Neuronal stem cell (in vitro differentiated cells): ENCODE measurements around the gene NFKBIZ.

Source experiments
- DNase-seq: peaks from one replicate; pipeline ENCODE4 v3.0.0-alpha.2; 2013; ENCODE audit warnings: low spot score
- H2AFZ ChIP-seq: one replicate; pipeline ENCODE4 v1.6.1; 2013; ENCODE audit warnings: mild to moderate bottlenecking, low read length, inconsistent platforms
- H2AK5ac ChIP-seq: 2 replicates; pipeline ENCODE4 v1.6.1; 2013; ENCODE audit warnings: low read depth, mild to moderate bottlenecking, inconsistent platforms, low read length, moderate library complexity, mixed read lengths
- H2BK120ac ChIP-seq: 2 replicates; pipeline ENCODE4 v1.6.1; 2013; ENCODE audit warnings: low read depth, mild to moderate bottlenecking, inconsistent platforms, low read length, moderate library complexity, mixed read lengths
- H2BK12ac ChIP-seq: one replicate; pipeline ENCODE4 v1.6.1; 2013; ENCODE audit warnings: low read length, inconsistent platforms
- H2BK15ac ChIP-seq: 2 replicates; pipeline ENCODE4 v1.6.1; 2013; ENCODE audit warnings: mild to moderate bottlenecking, low read length, inconsistent platforms, mixed read lengths
- H2BK5ac ChIP-seq: one replicate; pipeline ENCODE4 v1.6.1; 2013; ENCODE audit warnings: inconsistent platforms, mild to moderate bottlenecking, low read length, moderate library complexity
- H3K14ac ChIP-seq: one replicate; pipeline ENCODE4 v1.6.1; 2013; ENCODE audit warnings: low read length, inconsistent platforms
- H3K18ac ChIP-seq: 2 replicates; pipeline ENCODE4 v1.6.1; 2013; ENCODE audit warnings: low read length, inconsistent platforms
- H3K23ac ChIP-seq: 2 replicates; pipeline ENCODE4 v1.6.1; 2013; ENCODE audit warnings: low read depth, mild to moderate bottlenecking, mixed read lengths, low read length, inconsistent platforms; ENCODE audit not compliant: poor library complexity
- H3K27ac ChIP-seq: replicated peaks from 3 replicates; pipeline ENCODE4 v1.5.1; 2013; ENCODE audit warnings: low read length, inconsistent platforms
- H3K27me3 ChIP-seq, 3 experiments: 2 replicates each; pipeline ENCODE4 v1.6.1; 2013; ENCODE audit warnings: low read length in 3 of 3, mild to moderate bottlenecking in 2 of 3, inconsistent platforms in 1 of 3, low read depth in 1 of 3, mixed read lengths in 1 of 3, moderate library complexity in 1 of 3; ENCODE audit not compliant: control insufficient read depth in 3 of 3, insufficient read depth in 3 of 3
- H3K36me3 ChIP-seq, 2 donors: replicated peaks in 1 of 2; 2 replicates each; pipeline ENCODE4 v1.6.1; 2013; ENCODE audit warnings: low read length in 2 of 2; ENCODE audit not compliant: control insufficient read depth in 2 of 2, insufficient read depth in 2 of 2
- H3K4ac ChIP-seq: 2 replicates; pipeline ENCODE4 v1.6.1; 2013; ENCODE audit warnings: inconsistent platforms, mild to moderate bottlenecking, low read length, moderate library complexity
- H3K4me1 ChIP-seq, 2 donors: 1 replicate in 1 of 2; 2 replicates in 1 of 2; pipeline ENCODE4 v1.6.1; 2013; ENCODE audit warnings: low read length in 2 of 2, low read depth in 1 of 2; ENCODE audit not compliant: control insufficient read depth in 2 of 2, insufficient read depth in 1 of 2
- H3K4me2 ChIP-seq: one replicate; pipeline ENCODE4 v1.6.1; 2013; ENCODE audit warnings: mild to moderate bottlenecking, low read length, inconsistent platforms; ENCODE audit not compliant: insufficient read depth, poor library complexity, severe bottlenecking
- H3K4me3 ChIP-seq, 2 donors: 2 replicates each; pipeline ENCODE4 v1.5.1; 2013; ENCODE audit warnings: low read length in 2 of 2, mild to moderate bottlenecking in 2 of 2, inconsistent platforms in 1 of 2, moderate library complexity in 1 of 2
- H3K79me1 ChIP-seq: one replicate; pipeline ENCODE4 v1.6.1; 2013; ENCODE audit warnings: low read depth, mild to moderate bottlenecking, inconsistent platforms, low read length, moderate library complexity
- H3K9ac ChIP-seq: one replicate; pipeline ENCODE4 v1.6.1; 2013; ENCODE audit warnings: mild to moderate bottlenecking, low read depth, low read length, inconsistent platforms; ENCODE audit not compliant: poor library complexity
- H3K9me3 ChIP-seq, 2 donors: replicated peaks in 1 of 2; 2 replicates each; pipeline versions ENCODE3 to v1.6.1; 2013; ENCODE audit warnings: low read length in 2 of 2, mild to moderate bottlenecking in 2 of 2, inconsistent platforms in 1 of 2, low read depth in 1 of 2, mixed read lengths in 1 of 2, moderate library complexity in 1 of 2; ENCODE audit not compliant: control insufficient read depth in 2 of 2, insufficient read depth in 1 of 2
- H4K8ac ChIP-seq: one replicate; pipeline ENCODE4 v1.6.1; 2013; ENCODE audit warnings: low read depth, mild to moderate bottlenecking, inconsistent platforms, low read length, moderate library complexity
- H4K91ac ChIP-seq: one replicate; pipeline ENCODE4 v1.6.1; 2013; ENCODE audit warnings: low read length, low read depth, mild to moderate bottlenecking, inconsistent platforms; ENCODE audit not compliant: poor library complexity
- WGBS, 2 donors: extraction: QIAGEN DNeasy Blood & Tissue Kit; methylation state at CpG; one replicate each; pipeline ENCODE4 v1.1.7; 2013; ENCODE audit warnings: missing lambda C conversion rate in 2 of 2, mixed read lengths in 1 of 2; ENCODE audit not compliant: insufficient read length in 2 of 2, insufficient replicate concordance in 1 of 2; ENCODE audit errors: extremely low coverage in 2 of 2; 5-methylcytosine and 5-hydroxymethylcytosine counted together

NFKBIZ gene

DNA sequence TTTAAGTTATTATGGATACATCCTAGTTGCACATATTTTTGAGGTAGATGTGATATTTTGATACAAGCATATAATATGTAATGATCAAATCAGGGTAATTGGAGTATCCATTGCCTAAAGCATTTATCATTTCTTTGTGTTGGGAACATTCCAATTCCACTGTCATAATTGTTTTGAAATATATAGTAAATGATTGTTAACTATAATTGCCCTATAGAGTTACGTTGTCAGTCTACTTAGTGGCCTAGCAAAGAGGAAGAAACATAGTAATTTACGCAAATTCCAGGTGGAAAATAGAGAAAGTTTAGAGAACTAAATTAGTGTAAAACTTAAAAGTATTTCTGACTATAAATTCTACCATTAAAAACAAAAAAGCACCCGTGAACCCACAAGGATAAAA is 45.4 kb upstream of the NFKBIZ start:
- H3K4ac ChIP-seq = no peak overlapping the region
- H3K18ac ChIP-seq = no peak overlapping the region
- peaks cover 9 to 29% of the 10 kb centered on the region in 2 donors for H3K36me3 ChIP-seq
- no peak overlapping the region for H2BK5ac ChIP-seq
- WGBS, 2 donors = no CpG with 5 or more reads among the region's 3 CpGs
- no peaks in the 10 kb centered on the region for H3K27me3 ChIP-seq
- H2BK15ac ChIP-seq = no peak overlapping the region
- H3K4me2 ChIP-seq = no peak overlapping the region
- no peak overlapping the region for H2AK5ac ChIP-seq
- H3K14ac ChIP-seq = no peak overlapping the region
- H2BK12ac ChIP-seq = no peak overlapping the region
- H3K9ac ChIP-seq = no peak overlapping the region
- H3K27ac ChIP-seq = no peak overlapping the region
- no peak for DNase-seq
- no peak overlapping the region for H2BK120ac ChIP-seq
- H4K91ac ChIP-seq = no peak overlapping the region
- H3K4me1 ChIP-seq = no peaks in the 10 kb centered on the region
- H2AFZ ChIP-seq = no peak overlapping the region
- H3K23ac ChIP-seq = no peak overlapping the region
- no peak overlapping the region for H4K8ac ChIP-seq
- H3K9me3 ChIP-seq = no peaks in the 10 kb centered on the region
- H3K4me3 ChIP-seq = no peak overlapping the region
- H3K79me1 ChIP-seq = no peaks in the 10 kb centered on the region

DNA sequence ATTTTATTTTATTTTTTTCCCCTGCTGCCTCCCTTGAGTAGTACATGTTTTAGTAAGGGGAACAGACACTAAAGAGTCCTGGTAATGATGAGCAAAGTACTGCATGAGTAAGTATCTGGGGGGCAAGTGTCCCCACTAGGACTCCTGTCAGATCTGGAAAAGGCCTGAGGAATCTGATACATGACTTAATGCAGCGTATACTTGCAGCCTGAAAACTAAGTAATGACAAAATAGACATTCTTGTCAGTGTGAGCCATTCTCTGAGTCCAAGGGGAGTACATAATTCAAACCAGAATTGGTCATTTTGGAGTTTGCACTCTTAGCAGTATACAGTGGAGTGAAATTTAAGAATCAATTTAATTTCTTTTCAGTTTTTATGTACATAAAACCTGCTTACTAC is 42.8 kb upstream of the NFKBIZ start:
- Histone ChIP-seq H2AK5ac (no peak overlapping the region), H3K27ac (no peak overlapping the region), H3K4me3 (no peak overlapping the region), H4K8ac (no peak overlapping the region), H4K91ac (no peak overlapping the region), H3K9ac (no peak overlapping the region), H3K4me2 (no peak overlapping the region), H3K9me3 (no peaks in the 10 kb centered on the region), H2BK120ac (no peak overlapping the region), H3K27me3 (no peaks in the 10 kb centered on the region), H2BK15ac (no peak overlapping the region), H3K14ac (no peak overlapping the region), H3K18ac (no peak overlapping the region), H3K79me1 (no peaks in the 10 kb centered on the region), H2BK12ac (no peak overlapping the region), H2BK5ac (no peak overlapping the region), H2AFZ (no peak overlapping the region), H3K36me3 (peaks cover 6 to 24% of the 10 kb centered on the region in 2 donors), H3K4ac (no peak overlapping the region), H3K23ac (no peak overlapping the region), H3K4me1 (peaks cover 0 to 3% of the 10 kb centered on the region in 2 donors)
- DNase-seq = no peak
- WGBS, 2 donors = no CpG with 5 or more reads among the region's 1 CpG

DNA sequence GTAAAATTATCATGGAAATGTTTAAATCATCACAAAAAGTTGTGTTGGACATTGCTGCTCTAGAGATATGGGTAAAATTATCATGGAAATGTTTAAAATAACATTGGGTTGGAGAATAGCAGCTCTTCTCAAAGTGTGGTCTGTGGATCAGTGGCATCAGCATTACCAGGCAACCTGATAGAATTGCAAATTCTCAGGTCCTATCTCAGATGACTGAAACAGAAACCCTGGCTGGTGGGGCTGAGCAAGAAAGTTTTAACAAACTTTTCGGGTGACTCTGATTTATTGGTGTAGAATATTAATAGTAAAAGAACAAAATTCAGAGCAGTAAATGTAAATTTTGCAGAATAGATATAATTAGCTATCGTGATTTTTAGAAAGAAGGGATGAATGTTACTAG is 41.4 kb upstream of the NFKBIZ start:
- no peak overlapping the region for H2BK120ac ChIP-seq
- H3K27me3 ChIP-seq = no peaks in the 10 kb centered on the region
- H3K27ac ChIP-seq = no peak overlapping the region
- H2AK5ac ChIP-seq = no peak overlapping the region
- H2BK15ac ChIP-seq = no peak overlapping the region
- H3K4me2 ChIP-seq = no peak overlapping the region
- H3K9ac ChIP-seq = no peak overlapping the region
- no peak for DNase-seq
- H3K9me3 ChIP-seq = no peaks in the 10 kb centered on the region
- no peak overlapping the region for H3K18ac ChIP-seq
- peaks cover 0 to 3% of the 10 kb centered on the region in 2 donors for H3K4me1 ChIP-seq
- H2AFZ ChIP-seq = no peak overlapping the region
- no peaks in the 10 kb centered on the region for H3K79me1 ChIP-seq
- no peak overlapping the region for H4K91ac ChIP-seq
- WGBS, 2 donors = 100% methylated on average over 1 of the region's 2 CpGs; no CpG with 5 or more reads in 1 of the 2 donors
- H3K4me3 ChIP-seq = no peak overlapping the region
- H2BK12ac ChIP-seq = no peak overlapping the region
- no peak overlapping the region for H3K23ac ChIP-seq
- H4K8ac ChIP-seq = no peak overlapping the region
- H2BK5ac ChIP-seq = no peak overlapping the region
- no peak overlapping the region for H3K4ac ChIP-seq
- peaks cover 3 to 13% of the 10 kb centered on the region in 2 donors for H3K36me3 ChIP-seq
- no peak overlapping the region for H3K14ac ChIP-seq

DNA sequence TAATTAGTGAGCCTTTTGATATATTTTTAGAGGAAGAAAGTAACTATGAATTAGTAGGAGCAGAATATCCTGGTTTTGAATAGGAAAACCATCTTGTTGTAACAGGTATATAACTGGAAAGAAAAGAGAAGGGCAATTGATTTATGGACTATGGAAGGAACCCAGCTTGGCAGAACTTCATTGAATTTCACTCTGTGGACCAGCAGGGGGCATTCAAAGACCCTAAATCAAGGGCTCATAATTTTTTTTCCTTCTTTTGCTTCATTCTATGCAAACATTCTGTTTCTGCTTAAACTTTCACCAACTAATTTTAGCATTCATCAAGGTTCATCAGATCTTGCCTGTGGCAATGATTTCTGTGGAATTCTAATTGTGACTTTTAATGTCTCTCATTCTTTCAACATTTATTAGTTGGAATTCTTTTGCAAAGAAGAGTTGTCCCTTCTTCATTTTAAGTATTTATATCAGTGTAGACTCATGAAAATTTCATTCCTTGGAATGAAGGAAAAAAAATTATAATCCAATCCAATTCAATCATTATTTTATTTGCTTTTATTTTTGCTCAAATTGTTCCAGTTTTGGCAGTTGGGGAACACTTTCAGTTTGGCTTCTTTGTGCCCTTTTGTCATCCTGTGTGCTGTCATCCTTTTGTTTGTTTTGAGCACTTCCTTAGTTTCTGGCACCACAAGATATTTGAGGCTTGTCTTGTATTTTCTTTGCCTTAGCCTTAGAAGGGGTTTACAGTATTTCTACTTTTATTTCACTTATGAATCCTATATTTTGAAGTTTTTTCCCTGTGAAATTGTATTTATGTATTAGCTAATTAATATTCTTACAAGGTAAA is 39.9 kb upstream of the NFKBIZ start:
- Histone ChIP-seq H3K18ac (no peak overlapping the region), H3K9me3 (no peaks in the 10 kb centered on the region), H3K27me3 (no peaks in the 10 kb centered on the region), H3K4me3 (no peak overlapping the region), H3K79me1 (no peaks in the 10 kb centered on the region), H4K91ac (no peak overlapping the region), H3K4me1 (peaks cover 0 to 3% of the 10 kb centered on the region in 2 donors), H3K14ac (no peak overlapping the region), H2BK5ac (no peak overlapping the region), H2AFZ (no peak overlapping the region), H2BK120ac (no peak overlapping the region), H3K27ac (no peak overlapping the region), H3K4ac (no peak overlapping the region), H3K23ac (no peak overlapping the region), H4K8ac (no peak overlapping the region), H3K4me2 (no peak overlapping the region), H2BK15ac (no peak overlapping the region), H2AK5ac (no peak overlapping the region), H3K36me3 (peaks cover 0 to 3% of the 10 kb centered on the region in 2 donors), H2BK12ac (no peak overlapping the region), H3K9ac (no peak overlapping the region)
- DNase-seq = peak; percentile 36
